ENCODE measurements around the gene RAB3C. TPM values are rescaled to one million over a fixed set of nuclear protein-coding genes. Genes with fewer than 3 reads are reported as not detected.
A peak's percentile ranks its signal among the peaks of the same experiment; 100 is the strongest.

RAB3C gene
- total and polyA plus RNA-seq, 9 donors = 0.11 to 17.2 (median 2.7) TPM

- TF ChIP-seq EP300 (IDR thresholded peaks at IDR 0.05) = no peak
- no peak for TF ChIP-seq CTCF (IDR thresholded peaks at IDR 0.05)
- no peak for TF ChIP-seq POLR2A (IDR thresholded peaks at IDR 0.05)
- Histone ChIP-seq H3K27me3 (no peaks in the 10 kb centered on the region), H3K27ac (no peak overlapping the region), H3K36me3 (no peaks in the 10 kb centered on the region), H3K4me3 (no peak overlapping the region), H3K9me3 (no peaks in the 10 kb centered on the region), H3K4me1 (ENCODE audit: insufficient read depth) (peaks cover 4% of the 10 kb centered on the region)
- DNase-seq = peak in 4 of 5 donors; percentile 29 to 84 (median 39)
- 43 to 59% (median 46%) methylated on average over 8 of the region's 8 CpGs for WGBS, 3 donors
- intact Hi-C loops (cut with DNase I) = no loop called here
These were observed 84.0 kb downstream of the RAB3C start for GRCh38 chr5:58666598-58667581.

- Histone ChIP-seq H3K27me3 (no peaks in the 10 kb centered on the region), H3K9me3 (no peaks in the 10 kb centered on the region), H3K27ac (peak overlapping the region in 1 of 2 donors; percentile 53), H3K4me1 (ENCODE audit: insufficient read depth) (peaks cover 4% of the 10 kb centered on the region), H3K4me3 (no peak overlapping the region), H3K36me3 (no peaks in the 10 kb centered on the region)
- WGBS, 3 donors = 30 to 44% (median 42%) methylated on average over 2 of the region's 2 CpGs
- intact Hi-C loops (cut with DNase I) = no loop called here
- TF ChIP-seq EP300 (IDR thresholded peaks at IDR 0.05) (no peak), CTCF (IDR thresholded peaks at IDR 0.05) (no peak), POLR2A (IDR thresholded peaks at IDR 0.05) (no peak)
- no peak for DNase-seq
These were observed 87.7 kb downstream of the RAB3C start for GRCh38 chr5:58670582-58670981.

DNA sequence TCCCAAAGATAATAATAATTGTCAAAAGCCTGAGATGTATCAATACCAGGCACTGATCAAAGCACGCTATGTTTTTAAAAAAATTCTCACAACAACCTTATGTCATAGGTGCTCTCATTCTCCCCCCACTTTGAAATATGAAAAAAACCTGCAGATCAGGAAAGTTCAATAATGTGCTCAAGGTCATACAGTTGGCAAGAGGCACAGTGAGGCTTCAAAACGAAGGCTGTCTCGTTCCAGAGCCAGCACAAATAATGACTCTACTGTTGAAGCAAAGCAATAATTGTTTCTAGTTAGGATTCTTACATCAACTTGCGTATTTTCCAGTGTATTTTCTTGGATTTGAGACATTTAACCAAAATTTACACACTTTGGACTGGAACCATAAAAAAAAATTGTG, 88.3 kb downstream of the RAB3C start:
- no peaks in the 10 kb centered on the region for H3K27me3 ChIP-seq
- intact Hi-C loops (cut with DNase I) = no loop called here
- DNase-seq = peak in 1 of 5 donors; percentile 14
- 22 to 32% (median 28%) methylated on average over 4 of the region's 4 CpGs for WGBS, 3 donors
- no peak overlapping the region for H3K4me3 ChIP-seq
- peak overlapping the region in 1 of 2 donors; percentile 53 for H3K27ac ChIP-seq
- peaks cover 4% of the 10 kb centered on the region for H3K4me1 ChIP-seq (ENCODE audit: insufficient read depth)
- H3K9me3 ChIP-seq = no peaks in the 10 kb centered on the region
- no peaks in the 10 kb centered on the region for H3K36me3 ChIP-seq
- TF ChIP-seq CTCF (IDR thresholded peaks at IDR 0.05) = no peak
- no peak for TF ChIP-seq POLR2A (IDR thresholded peaks at IDR 0.05)
- no peak for TF ChIP-seq EP300 (IDR thresholded peaks at IDR 0.05)

DNA sequence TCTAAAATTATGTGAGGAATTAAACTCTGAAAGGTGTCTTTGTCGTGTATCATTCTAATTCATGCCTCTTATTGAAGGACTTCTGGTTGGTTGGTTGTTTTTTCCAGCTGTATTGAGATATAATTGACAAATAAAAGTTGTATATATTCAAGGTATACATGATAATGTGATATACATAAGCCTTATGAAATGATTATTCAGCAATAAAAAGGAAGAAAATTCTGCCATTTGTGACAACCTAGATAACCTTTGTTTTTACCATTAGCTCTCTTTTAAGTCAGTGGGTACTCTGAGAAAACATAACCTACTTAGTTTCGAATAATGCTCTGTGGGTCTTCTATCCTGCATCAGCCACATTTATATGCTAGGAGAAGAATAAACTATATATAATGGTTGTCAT, 89.6 kb downstream of the RAB3C start:
- DNase-seq = no peak
- no peaks in the 10 kb centered on the region for H3K9me3 ChIP-seq
- no peaks in the 10 kb centered on the region for H3K27me3 ChIP-seq
- H3K27ac ChIP-seq = no peak overlapping the region
- no peak overlapping the region for H3K4me3 ChIP-seq
- peaks cover 4% of the 10 kb centered on the region for H3K4me1 ChIP-seq (ENCODE audit: insufficient read depth)
- H3K36me3 ChIP-seq = no peaks in the 10 kb centered on the region
- intact Hi-C loops (cut with DNase I) = no loop called here
- 91 to 94% (median 91%) methylated on average over 2 of the region's 2 CpGs for WGBS, 3 donors
- no peak for TF ChIP-seq CTCF (IDR thresholded peaks at IDR 0.05)
- no peak for TF ChIP-seq EP300 (IDR thresholded peaks at IDR 0.05)
- no peak for TF ChIP-seq POLR2A (IDR thresholded peaks at IDR 0.05)
